OCI-LY3 (cell line): ENCODE measurements around the gene C12orf43.

Experiments
- H2AFZ ChIP-seq: fragments of 200-600, 300-600 bp; shearing (Covaris generic); 2 replicates; pipeline ENCODE4 v1.6.0; 2014; ENCODE audit warnings: antibody characterized with exemption, low read depth, low read length
- H3K27ac ChIP-seq: fragments of 200-600, 300-600 bp; sonication (generic); 2 replicates; pipeline ENCODE4 v1.5.1; 2014; ENCODE audit warnings: mild to moderate bottlenecking, low read length, moderate library complexity, mixed read lengths
- H3K27me3 ChIP-seq: fragments of 200-600, 300-600 bp; sonication (generic); 2 replicates; pipeline ENCODE4 v1.6.1; 2014; ENCODE audit warnings: low read depth, low read length, mixed read lengths
- H3K36me3 ChIP-seq: fragments of 200-600, 300-600 bp; sonication (generic); replicated peaks from 2 replicates; pipeline ENCODE3; 2014; ENCODE audit warnings: low read depth, low read length, mixed read lengths
- H3K4me1 ChIP-seq: fragments of 300-600, 200-600 bp; sonication (generic); 2 replicates; pipeline ENCODE4 v1.6.1; 2014; ENCODE audit warnings: low read length, mixed read lengths
- H3K4me2 ChIP-seq: fragments of 200-600, 300-600 bp; sonication (generic); 2 replicates; pipeline ENCODE4 v1.6.1; 2014; ENCODE audit warnings: low read length, mixed read lengths
- H3K4me3 ChIP-seq: fragments of 300-600, 200-600 bp; sonication (generic); 2 replicates; pipeline ENCODE4 v1.5.1; 2014; ENCODE audit warnings: antibody characterized with exemption, mild to moderate bottlenecking, low read length, moderate library complexity
- H3K79me2 ChIP-seq: fragments of 300-600, 200-600 bp; shearing (Covaris generic); 2 replicates; pipeline ENCODE4 v1.6.1; 2014; ENCODE audit warnings: mild to moderate bottlenecking, low read length, mixed read lengths
- H3K9ac ChIP-seq: fragments of 300-600, 200-600 bp; shearing (Covaris generic); 2 replicates; pipeline ENCODE4 v1.6.0; 2014; ENCODE audit warnings: mild to moderate bottlenecking, low read length, moderate library complexity
- H3K9me3 ChIP-seq: fragments of 200-600, 300-600 bp; shearing (Covaris generic); 2 replicates; pipeline ENCODE4 v1.6.1; 2014; ENCODE audit warnings: low read length, mixed read lengths; ENCODE audit not compliant: insufficient read depth
- H4K20me1 ChIP-seq: fragments of 200-600, 300-600 bp; sonication (generic); 2 replicates; pipeline ENCODE4 v1.6.1; 2016; ENCODE audit warnings: low read length, mixed read lengths; ENCODE audit not compliant: insufficient read depth
- CTCF ChIP-seq: fragments of 200-600, 300-600 bp; sonication (generic); IDR thresholded peaks from 2 replicates; pipeline ENCODE4 v1.5.1; 2014; ENCODE audit warnings: antibody characterized with exemption, low read length, low read depth
- EZH2phosphoT487 ChIP-seq: fragments of 200-600 bp; shearing (Covaris generic); IDR thresholded peaks from 2 replicates; pipeline ENCODE4 v1.6.1; 2018; ENCODE audit warnings: antibody characterized with exemption, mixed run types, low read depth

C12orf43 gene

GRCh38 chr12:120962532-120963020 lies 53.7 kb downstream of the C12orf43 start:
- H3K9ac ChIP-seq: no peak overlapping the region
- no peaks in the 10 kb centered on the region for H4K20me1 ChIP-seq
- no peak overlapping the region for H3K4me2 ChIP-seq
- H3K27ac ChIP-seq: no peak overlapping the region
- H3K4me3 ChIP-seq: no peak overlapping the region
- H3K9me3 ChIP-seq: no peaks in the 10 kb centered on the region
- H3K79me2 ChIP-seq: no peaks in the 10 kb centered on the region
- peaks cover 7% of the 10 kb centered on the region for H3K4me1 ChIP-seq
- TF ChIP-seq CTCF (no peak), EZH2phosphoT487 (no peak)
- H3K27me3 ChIP-seq: no peaks in the 10 kb centered on the region
- H2AFZ ChIP-seq: no peak overlapping the region
- H3K36me3 ChIP-seq: no peaks in the 10 kb centered on the region

- Histone ChIP-seq H3K4me1 (peaks cover 7% of the 10 kb centered on the region), H3K4me3 (no peak overlapping the region), H3K27me3 (no peaks in the 10 kb centered on the region), H3K9ac (no peak overlapping the region), H3K9me3 (no peaks in the 10 kb centered on the region), H2AFZ (no peak overlapping the region), H4K20me1 (no peaks in the 10 kb centered on the region), H3K27ac (no peak overlapping the region), H3K36me3 (no peaks in the 10 kb centered on the region), H3K4me2 (no peak overlapping the region), H3K79me2 (no peaks in the 10 kb centered on the region)
- TF ChIP-seq EZH2phosphoT487 (no peak), CTCF (no peak)
These were observed 54.4 kb downstream of the C12orf43 start for GRCh38 chr12:120961604-120962531.

- Histone ChIP-seq H4K20me1 (no peaks in the 10 kb centered on the region), H3K4me2 (no peak overlapping the region), H3K27ac (no peak overlapping the region), H3K27me3 (no peaks in the 10 kb centered on the region), H3K9me3 (no peaks in the 10 kb centered on the region), H3K9ac (no peak overlapping the region), H3K36me3 (no peaks in the 10 kb centered on the region), H3K4me1 (peaks cover 7% of the 10 kb centered on the region), H2AFZ (0 out of 2 replicates have a peak overlapping the region, but pooled peaks have one; percentile 20), H3K4me3 (no peak overlapping the region), H3K79me2 (no peaks in the 10 kb centered on the region)
- TF ChIP-seq CTCF: no peak
- no peak for TF ChIP-seq EZH2phosphoT487
These were observed 55.6 kb downstream of the C12orf43 start for GRCh38 chr12:120960657-120961056.

- no peaks in the 10 kb centered on the region for H3K9me3 ChIP-seq
- no peaks in the 10 kb centered on the region for H3K79me2 ChIP-seq
- H3K4me2 ChIP-seq: peak overlapping the region; percentile 53
- H2AFZ ChIP-seq: peak overlapping the region; percentile 57
- H3K27ac ChIP-seq: no peak overlapping the region
- no peak for TF ChIP-seq CTCF
- no peak for TF ChIP-seq EZH2phosphoT487
- H3K27me3 ChIP-seq: no peaks in the 10 kb centered on the region
- H3K4me3 ChIP-seq: peak overlapping the region; percentile 30
- peaks cover 7% of the 10 kb centered on the region for H3K4me1 ChIP-seq
- H3K36me3 ChIP-seq: no peaks in the 10 kb centered on the region
- H3K9ac ChIP-seq: no peak overlapping the region
- H4K20me1 ChIP-seq: no peaks in the 10 kb centered on the region
These were observed 57.0 kb downstream of the C12orf43 start for GRCh38 chr12:120959111-120959878.
